Pancreas (tissue), 10 donors: ENCODE data around the gene MOB3A. TPM values are rescaled to one million over a fixed set of nuclear protein-coding genes. Genes with fewer than 3 reads are reported as not detected.

Experiments
- ATAC-seq, 4 donors: fragments of 200-7000 bp; cut with Tn5 transposase; one replicate each; pipeline versions ENCODE4 v1.8.0 to v1.9.1; 2020; ENCODE audit warnings: mild to moderate bottlenecking in 4 of 4, moderate library complexity in 4 of 4
- DNase-seq, 6 donors: peaks; one replicate each; pipeline ENCODE4 v3.0.0-alpha.2; 2020
- FAIRE-seq: peaks from 2 replicates; lab custom pipeline; 2012; peaks lifted over from hg19 to GRCh38; lab: Jason Lieb, UNC
- H3K27ac ChIP-seq, 4 donors: fragments of 200-600 bp; sonication (generic); 1 replicate in 3 of 4; 2 replicates in 1 of 4; pipeline versions ENCODE4 v1.5.0 to v1.8.0; 2020
- H3K27me3 ChIP-seq, 4 donors: fragments of 200-600 bp; one replicate each; pipeline ENCODE4 v1.8.0; 2021
- H3K36me3 ChIP-seq, 3 donors: fragments of 200-600 bp; sonication (generic) in 1 of 3; one replicate each; pipeline versions ENCODE4 v1.5.0 to v1.8.0; 2020 to 2021
- H3K4me1 ChIP-seq, 3 donors: fragments of 200-600 bp; one replicate each; pipeline ENCODE4 v1.8.0; 2021
- H3K4me3 ChIP-seq, 4 donors: fragments of 200-600 bp; sonication (generic) in 2 of 4; one replicate each; pipeline versions ENCODE4 v1.5.0 to v1.8.0; 2020 to 2021
- H3K9me3 ChIP-seq, 4 donors: fragments of 200-600 bp; one replicate each; pipeline ENCODE4 v1.8.0; 2021
- CTCF ChIP-seq, 4 donors: fragments of 200-600 bp; sonication (generic) in 3 of 4; IDR thresholded peaks; one replicate each; pipeline versions ENCODE4 v1.5.0 to v1.8.0; 2021; ENCODE audit warnings: antibody characterized with exemption in 4 of 4
- WGBS, 2 donors: extraction: QIAGEN DNeasy Blood & Tissue Kit; methylation state at CpG; one replicate each; pipeline ENCODE4 v1.1.7; 2013; 5-methylcytosine and 5-hydroxymethylcytosine counted together
- intact Hi-C, 3 donors: fragments of 100-400 bp; cut with DNase I; formaldehyde crosslinking; loops; one replicate each; pipeline versions ENCODE4 v1.11.1 to v1.14.2; 2022
- polyA plus RNA-seq, 2 donors: library from polyadenylated mRNA; stranded (reverse); fragments of 200-250 nt; gene quantifications; one replicate each; pipeline ENCODE4 v1.2.3, GENCODE V29; 2013
- total RNA-seq, 6 donors: library from RNA; stranded (reverse); fragmentation: NEBNext Ultra II Directional in 4 of 6; extraction: Animal tissue kit (Norgen Biotek cat#: 25700) in 4 of 6; gene quantifications; one replicate each; pipeline versions ENCODE4 v1.2.1 to v1.2.4, GENCODE V29; 2021 to 2023
- donor health status: healthy with polysubstance abuse.
- donor health status: DM: no; HTN: no; CAD: no; lungs with moderate emphysema.
- donor health status: DM: no; HTN: no; CAD: no.
- donor health status: control.
- donor health status: control.
- donor health status: Bipolar disorder and iron deficiency.
- donor health status: DM: yes; HTN: yes; CAD: no.
- donor health status: DM: no; HTN: no; CAD: no.
- donor health status: DM: no; HTN: no; CAD: no.
- donor health status: DM: yes; HTN: yes; CAD: no.

Gene MOB3A
- total RNA-seq, result 10 to 100 TPM; 14.5 to 26.0 (median 17.4) TPM
- polyA plus RNA-seq, result 10 to 100 TPM in 1 of 2 donors, 1 to 10 TPM in 1; 9.2 to 11.1 TPM

GRCh38 chr19:2096034-2096479, at the start of gene MOB3A:
MOB3A (minus strand) TSS chr19:2096326; CDS start chr19:2078560, 17,766 bp downstream.
- Histone ChIP-seq H3K4me1 (peaks cover 0 to 16% (median 7%) of the 10 kb centered on the region in 3 donors), H3K36me3 (peaks cover 0 to 14% (median 12%) of the 10 kb centered on the region in 3 donors), H3K9me3 (no peaks in the 10 kb centered on the region), H3K27ac (peak within 1 kb of the TSS; percentile 88 to 97 (median 92)), H3K27me3 (no peaks in the 10 kb centered on the region), H3K4me3 (peak within 1 kb of the TSS; percentile 69 to 86 (median 74))
- FAIRE-seq (no peak), DNase-seq (peak in 4 of 6 donors; percentile 87 to 97 (median 90)), ATAC-seq (peak; percentile 65 to 78 (median 76))
- WGBS, 2 donors, result 0 to 1% methylated on average over 44 to 56 of the region's 56 CpGs
- intact Hi-C loops, result no loop called here
- TF ChIP-seq CTCF (IDR thresholded peaks at IDR 0.05), result peak in 2 of 4 donors; percentile 11 to 18

- TF ChIP-seq CTCF (IDR thresholded peaks at IDR 0.05), result no peak
- intact Hi-C loops, result no loop called here
- Histone ChIP-seq H3K27me3 (no peaks in the 10 kb centered on the region), H3K9me3 (no peaks in the 10 kb centered on the region), H3K4me1 (peaks cover 0 to 17% (median 7%) of the 10 kb centered on the region in 3 donors), H3K4me3 (no peak overlapping the region), H3K27ac (no peak overlapping the region), H3K36me3 (no peaks in the 10 kb centered on the region)
- DNase-seq (no peak), ATAC-seq (peak in 2 of 4 donors; percentile 51 to 52), FAIRE-seq (no peak)
- 53 to 54% methylated on average over 16 of the region's 16 CpGs for WGBS, 2 donors
Measured at GRCh38 chr19:2145831-2146241, 49.7 kb upstream of the MOB3A start.

DNA sequence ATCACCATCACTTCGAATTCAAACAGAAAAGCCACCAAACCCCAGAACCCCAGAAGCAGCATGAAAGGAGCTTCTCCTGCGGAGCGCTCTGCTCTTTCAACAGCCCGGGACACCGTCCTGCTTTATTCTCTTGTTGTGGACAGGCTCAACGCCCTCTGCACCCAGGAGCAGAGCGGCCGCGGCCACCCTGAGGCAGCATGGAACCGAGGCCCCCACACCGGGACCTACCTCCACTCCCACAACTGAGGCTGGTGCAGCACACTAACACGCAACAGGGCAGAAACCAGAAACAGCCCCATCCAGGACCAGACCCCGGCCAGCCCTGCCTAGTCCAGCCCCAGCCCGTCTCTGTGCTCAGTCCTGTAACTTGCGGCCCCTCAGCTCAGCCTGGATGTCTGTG, 48.1 kb upstream of the MOB3A start:
- 95% methylated on average over 15 of the region's 15 CpGs for WGBS, 2 donors
- Histone ChIP-seq H3K4me1 (peaks cover 0 to 9% (median 7%) of the 10 kb centered on the region in 3 donors), H3K4me3 (no peak overlapping the region), H3K27ac (no peak overlapping the region), H3K36me3 (no peaks in the 10 kb centered on the region), H3K27me3 (no peaks in the 10 kb centered on the region), H3K9me3 (no peaks in the 10 kb centered on the region)
- no peak for ATAC-seq
- intact Hi-C loops, result no loop called here
- no peak for DNase-seq
- FAIRE-seq, result no peak
- no peak for TF ChIP-seq CTCF (IDR thresholded peaks at IDR 0.05)

DNA sequence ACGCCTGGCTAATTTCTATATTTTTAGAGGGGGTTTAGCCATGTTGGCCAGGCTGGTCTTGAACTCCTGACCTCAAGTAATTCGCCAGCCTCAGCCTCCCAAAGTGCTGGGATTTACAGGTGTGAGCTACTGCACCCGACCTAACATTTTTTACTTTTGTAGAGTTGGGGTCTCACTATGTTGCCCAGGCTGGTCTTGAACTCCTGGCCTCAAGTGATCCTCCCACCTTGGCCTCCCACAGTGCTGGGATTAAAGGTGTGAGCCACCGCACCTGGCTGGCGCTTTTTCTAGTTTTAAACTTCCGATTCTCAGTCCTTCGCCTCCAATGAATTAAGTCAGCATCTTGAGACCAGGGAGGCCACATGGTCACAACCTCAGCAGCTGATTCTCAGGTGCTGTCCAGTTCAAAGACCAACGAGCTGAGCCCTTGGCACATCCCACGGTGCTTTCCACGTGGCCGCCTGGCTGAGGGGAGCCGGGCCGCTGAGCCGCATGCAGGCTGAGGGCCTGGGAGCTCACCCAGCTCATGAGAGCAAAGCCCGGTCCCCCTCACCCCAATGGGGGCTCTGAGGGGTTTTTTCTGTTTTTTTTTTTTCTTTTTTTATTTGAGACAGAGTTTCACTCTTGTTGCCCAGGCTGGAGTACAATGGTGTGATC, 46.2 kb upstream of the MOB3A start:
- Histone ChIP-seq H3K9me3 (no peaks in the 10 kb centered on the region), H3K27me3 (no peaks in the 10 kb centered on the region), H3K4me1 (peaks cover 0 to 7% (median 5%) of the 10 kb centered on the region in 3 donors), H3K27ac (no peak overlapping the region), H3K36me3 (peaks cover 0 to 12% (median 8%) of the 10 kb centered on the region in 3 donors), H3K4me3 (no peak overlapping the region)
- no peak for DNase-seq
- intact Hi-C loops, result no loop called here
- 89 to 92% methylated on average over 15 of the region's 15 CpGs for WGBS, 2 donors
- FAIRE-seq, result no peak
- TF ChIP-seq CTCF (IDR thresholded peaks at IDR 0.05), result no peak
- no peak for ATAC-seq

DNA sequence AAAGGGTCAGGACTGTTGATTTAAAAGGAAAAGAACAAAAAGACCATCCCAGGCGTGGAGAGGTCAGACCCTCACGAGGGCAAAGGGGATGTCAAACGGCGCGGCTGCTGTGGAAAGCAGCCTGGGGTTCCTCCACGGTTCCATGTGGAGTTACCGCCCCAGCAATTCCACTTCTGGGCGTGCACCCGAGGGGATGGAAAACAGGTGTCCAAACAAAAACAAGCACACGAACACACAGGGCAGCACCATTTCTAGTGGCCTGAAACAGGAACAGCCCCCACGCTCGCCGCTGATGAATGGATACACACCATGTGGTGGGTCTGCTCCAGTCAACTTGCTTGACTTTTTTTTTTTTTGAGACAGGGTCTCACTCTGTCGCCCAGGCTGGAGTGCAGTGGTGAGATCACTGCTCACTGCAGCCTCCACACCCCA, 44.0 kb upstream of the MOB3A start:
- DNase-seq (no peak), FAIRE-seq (no peak), ATAC-seq (no peak)
- intact Hi-C loops, result no loop called here
- 82 to 86% methylated on average over 14 of the region's 14 CpGs for WGBS, 2 donors
- peaks cover 0 to 20% (median 8%) of the 10 kb centered on the region in 3 donors for H3K36me3 ChIP-seq
- no peak for TF ChIP-seq CTCF (IDR thresholded peaks at IDR 0.05)
- H3K9me3 ChIP-seq, result no peaks in the 10 kb centered on the region
- no peaks in the 10 kb centered on the region for H3K27me3 ChIP-seq
- H3K4me1 ChIP-seq, result no peaks in the 10 kb centered on the region
- H3K4me3 ChIP-seq, result no peak overlapping the region
- no peak overlapping the region for H3K27ac ChIP-seq
